ENCODE results near the gene METTL21C.

The METTL21C gene

GRCh38 chr13:102694937-102695336 is at the start of gene METTL21C:
Gene METTL21C, minus strand, starts transcription at chr13:102695044. Its CDS starts 546 bp downstream, at chr13:102694498.
- DNase-seq = no peak

GRCh38 chr13:102742506-102742905 is 47.7 kb upstream of the METTL21C start:
- DNase-seq = no peak

- no peak for DNase-seq
Observed at GRCh38 chr13:102742101-102742500, 47.3 kb upstream of the METTL21C start.

- DNase-seq = peak; percentile 51
Observed at GRCh38 chr13:102729560-102730270, 34.9 kb upstream of the METTL21C start.

GRCh38 chr13:102726430-102726829 is 31.6 kb upstream of the METTL21C start:
- DNase-seq = peak; percentile 77

- DNase-seq = peak; percentile 72
Observed at GRCh38 chr13:102724923-102725322, 30.1 kb upstream of the METTL21C start.

GRCh38 chr13:102721800-102722231 is 27.0 kb upstream of the METTL21C start:
- no peak for DNase-seq

- no peak for DNase-seq
Observed at GRCh38 chr13:102718746-102719145, 23.9 kb upstream of the METTL21C start.

- peak; percentile 79 for DNase-seq
Observed at GRCh38 chr13:102715447-102715846, 20.6 kb upstream of the METTL21C start.

- DNase-seq = no peak
Observed at GRCh38 chr13:102710261-102710679, 15.4 kb upstream of the METTL21C start.

- no peak for DNase-seq
Observed at GRCh38 chr13:102709536-102709935, 14.7 kb upstream of the METTL21C start.

GRCh38 chr13:102708991-102709390 is 14.1 kb upstream of the METTL21C start:
- DNase-seq = no peak

GRCh38 chr13:102708211-102708610 is 13.4 kb upstream of the METTL21C start:
- no peak for DNase-seq

- peak; percentile 52 for DNase-seq
Observed at GRCh38 chr13:102707467-102707866, 12.6 kb upstream of the METTL21C start.

- no peak for DNase-seq
Observed at GRCh38 chr13:102704238-102705058, 9.6 kb upstream of the METTL21C start.

- DNase-seq = no peak
Observed at GRCh38 chr13:102703726-102704035, 8.8 kb upstream of the METTL21C start.

- DNase-seq = no peak
Observed at GRCh38 chr13:102702965-102703725, 8.3 kb upstream of the METTL21C start.

GRCh38 chr13:102701331-102701730 is 6.5 kb upstream of the METTL21C start:
- no peak for DNase-seq

GRCh38 chr13:102700088-102701031 is 5.5 kb upstream of the METTL21C start:
- DNase-seq = no peak

GRCh38 chr13:102699504-102699903 is 4.7 kb upstream of the METTL21C start:
- DNase-seq = peak; percentile 60

- no peak for DNase-seq
Observed at GRCh38 chr13:102698649-102698980, 3.8 kb upstream of the METTL21C start.

GRCh38 chr13:102697929-102698648 is 3.2 kb upstream of the METTL21C start:
- DNase-seq = peak; percentile 34

Data from NCI-H2171 treated with DMSO at 0.1 percent for 48 hours (cell line).